Lower lobe of right lung (tissue), 2 donors: ENCODE results near the gene TRPV4. TPM values are rescaled to one million over a fixed set of nuclear protein-coding genes. Genes with fewer than 3 reads are reported as not detected.

Experiments used
- ATAC-seq, 2 donors: fragments of 200-7000 bp; cut with Tn5 transposase; one replicate each; pipeline ENCODE4 v1.9.1; 2020 to 2022; ENCODE audit warnings: mild to moderate bottlenecking in 2 of 2, moderate library complexity in 2 of 2
- DNase-seq: peaks from one replicate; pipeline ENCODE4 v3.0.0-alpha.2; 2020
- H3K27ac ChIP-seq: fragments of 200-600 bp; one replicate; pipeline ENCODE4 v1.8.0; 2022
- H3K27me3 ChIP-seq: fragments of 200-600 bp; one replicate; pipeline ENCODE4 v1.8.0; 2022; ENCODE audit warnings: low read depth
- H3K36me3 ChIP-seq: fragments of 200-600 bp; one replicate; pipeline ENCODE4 v1.8.0; 2022; ENCODE audit warnings: mild to moderate bottlenecking
- H3K4me1 ChIP-seq: fragments of 200-600 bp; one replicate; pipeline ENCODE4 v1.8.0; 2022
- H3K4me3 ChIP-seq: fragments of 200-600 bp; one replicate; pipeline ENCODE4 v1.8.0; 2022; ENCODE audit warnings: mild to moderate bottlenecking
- H3K9me3 ChIP-seq: fragments of 200-600 bp; one replicate; pipeline ENCODE4 v1.8.0; 2022
- intact Hi-C: fragments of 100-400 bp; cut with DNase I; formaldehyde crosslinking; loops from one replicate; pipeline ENCODE4 v1.11.0; 2022
- total RNA-seq: library from RNA; stranded (reverse); fragmentation: NEBNext Ultra II Directional; extraction: Animal tissue kit (Norgen Biotek cat#: 25700); gene quantifications from one replicate; pipeline ENCODE4 v1.2.1, GENCODE V29; 2021
- TF ChIP-seq, protein P1 (sequence below): fragments of 200-600 bp; IDR thresholded peaks from one replicate; pipeline ENCODE4 v1.8.0; 2022; ENCODE audit warnings: antibody characterized with exemption, mild to moderate bottlenecking
- donor health status: DM: no; HTN: yes; CAD: no; lungs with severe emphysema.

The TRPV4 gene
- total RNA-seq, 1 donor from 2014 or later: 7.7 TPM

DNA sequence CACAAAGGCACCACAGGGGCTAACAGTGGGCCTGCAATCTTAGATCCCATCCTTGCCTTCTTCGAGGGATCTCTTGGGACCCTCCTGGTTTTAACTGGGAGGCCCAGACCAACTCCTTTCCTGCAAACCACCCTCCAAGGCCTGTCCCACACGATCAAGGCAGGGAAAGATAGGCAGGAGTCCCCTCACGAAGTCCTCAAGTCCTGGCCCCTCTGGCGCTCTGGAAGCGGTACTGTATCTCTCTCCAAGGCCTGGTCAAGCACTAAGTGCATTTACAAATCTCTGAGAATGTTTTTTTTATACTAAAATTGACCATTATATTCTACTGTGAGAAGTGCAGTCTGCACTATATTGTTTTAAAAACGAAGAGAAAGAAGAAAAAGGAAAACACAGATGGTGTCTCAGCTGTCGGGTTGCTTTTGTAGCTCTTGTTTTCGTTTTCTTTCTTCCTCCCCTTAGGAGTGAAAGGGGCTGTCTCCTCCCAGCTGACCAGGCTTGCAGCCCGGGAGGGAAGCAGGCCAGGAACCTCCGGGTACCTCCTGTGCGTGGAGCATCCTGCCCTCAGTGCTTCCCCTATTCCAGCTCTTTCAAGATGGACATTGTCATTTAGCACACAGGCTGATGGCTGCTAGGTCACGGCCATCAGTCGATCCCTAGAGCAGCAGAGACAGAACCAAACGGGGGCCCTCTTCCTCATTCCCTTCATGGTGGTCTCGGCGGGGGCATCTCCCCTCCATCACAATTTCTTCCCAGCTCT lies 62.9 kb downstream of the TRPV4 start:
- H3K4me1 ChIP-seq: peaks cover 12% of the 10 kb centered on the region
- TF ChIP-seq, protein P1, sequence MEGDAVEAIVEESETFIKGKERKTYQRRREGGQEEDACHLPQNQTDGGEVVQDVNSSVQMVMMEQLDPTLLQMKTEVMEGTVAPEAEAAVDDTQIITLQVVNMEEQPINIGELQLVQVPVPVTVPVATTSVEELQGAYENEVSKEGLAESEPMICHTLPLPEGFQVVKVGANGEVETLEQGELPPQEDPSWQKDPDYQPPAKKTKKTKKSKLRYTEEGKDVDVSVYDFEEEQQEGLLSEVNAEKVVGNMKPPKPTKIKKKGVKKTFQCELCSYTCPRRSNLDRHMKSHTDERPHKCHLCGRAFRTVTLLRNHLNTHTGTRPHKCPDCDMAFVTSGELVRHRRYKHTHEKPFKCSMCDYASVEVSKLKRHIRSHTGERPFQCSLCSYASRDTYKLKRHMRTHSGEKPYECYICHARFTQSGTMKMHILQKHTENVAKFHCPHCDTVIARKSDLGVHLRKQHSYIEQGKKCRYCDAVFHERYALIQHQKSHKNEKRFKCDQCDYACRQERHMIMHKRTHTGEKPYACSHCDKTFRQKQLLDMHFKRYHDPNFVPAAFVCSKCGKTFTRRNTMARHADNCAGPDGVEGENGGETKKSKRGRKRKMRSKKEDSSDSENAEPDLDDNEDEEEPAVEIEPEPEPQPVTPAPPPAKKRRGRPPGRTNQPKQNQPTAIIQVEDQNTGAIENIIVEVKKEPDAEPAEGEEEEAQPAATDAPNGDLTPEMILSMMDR: no peak
- ATAC-seq: no peak
- no peak overlapping the region for H3K27ac ChIP-seq
- peak; percentile 17 for DNase-seq
- no peaks in the 10 kb centered on the region for H3K27me3 ChIP-seq
- no peak overlapping the region for H3K4me3 ChIP-seq
- no peaks in the 10 kb centered on the region for H3K36me3 ChIP-seq
- no peaks in the 10 kb centered on the region for H3K9me3 ChIP-seq
- intact Hi-C loops: loop anchor here (10.0 kb wide), 1 partner anchor 245 kb away; no protein-coding TSS in a partner anchor

DNA sequence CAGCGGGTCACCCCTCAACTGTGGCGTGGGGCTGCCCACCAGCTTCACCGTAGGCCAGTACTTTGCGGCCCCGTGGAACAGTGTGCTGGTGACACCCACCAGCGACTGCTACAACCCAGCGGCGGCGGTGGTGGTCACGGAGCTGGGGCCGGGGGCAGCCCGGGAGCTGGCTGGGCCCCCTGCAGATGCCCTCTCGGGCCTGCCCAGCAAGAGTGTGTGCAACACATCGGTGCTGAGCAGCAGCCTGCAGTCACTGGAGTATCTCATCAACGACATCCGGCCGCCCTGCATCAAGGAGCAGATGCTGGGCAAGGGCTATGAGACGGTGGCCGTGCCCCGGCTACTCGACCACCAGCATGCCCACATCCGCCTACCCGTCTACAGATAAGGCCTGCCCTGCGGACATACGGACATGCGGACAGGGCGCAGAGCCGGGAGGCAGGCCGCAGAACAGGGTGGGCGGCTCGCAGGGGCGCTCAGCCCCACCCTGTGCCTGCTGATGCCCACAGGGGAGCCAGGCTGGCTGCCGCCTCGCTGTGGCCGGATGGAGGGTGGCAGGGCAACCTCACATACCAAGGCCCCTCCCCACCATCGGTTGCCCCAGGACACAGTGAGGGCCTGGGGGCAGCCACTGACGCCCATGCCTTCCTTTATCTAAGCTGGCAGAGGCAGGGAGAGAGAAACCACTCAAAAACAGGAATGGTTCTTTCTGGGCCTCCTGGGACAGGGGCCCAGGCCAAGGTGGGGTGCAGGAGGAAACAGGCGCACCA lies 64.1 kb downstream of the TRPV4 start:
- H3K4me3 ChIP-seq: no peak overlapping the region
- no peaks in the 10 kb centered on the region for H3K36me3 ChIP-seq
- no peak for ATAC-seq
- TF ChIP-seq, protein P1: no peak
- H3K4me1 ChIP-seq: peaks cover 12% of the 10 kb centered on the region
- H3K9me3 ChIP-seq: no peaks in the 10 kb centered on the region
- no peak overlapping the region for H3K27ac ChIP-seq
- no peaks in the 10 kb centered on the region for H3K27me3 ChIP-seq
- intact Hi-C loops: no loop called here
- no peak for DNase-seq

DNA sequence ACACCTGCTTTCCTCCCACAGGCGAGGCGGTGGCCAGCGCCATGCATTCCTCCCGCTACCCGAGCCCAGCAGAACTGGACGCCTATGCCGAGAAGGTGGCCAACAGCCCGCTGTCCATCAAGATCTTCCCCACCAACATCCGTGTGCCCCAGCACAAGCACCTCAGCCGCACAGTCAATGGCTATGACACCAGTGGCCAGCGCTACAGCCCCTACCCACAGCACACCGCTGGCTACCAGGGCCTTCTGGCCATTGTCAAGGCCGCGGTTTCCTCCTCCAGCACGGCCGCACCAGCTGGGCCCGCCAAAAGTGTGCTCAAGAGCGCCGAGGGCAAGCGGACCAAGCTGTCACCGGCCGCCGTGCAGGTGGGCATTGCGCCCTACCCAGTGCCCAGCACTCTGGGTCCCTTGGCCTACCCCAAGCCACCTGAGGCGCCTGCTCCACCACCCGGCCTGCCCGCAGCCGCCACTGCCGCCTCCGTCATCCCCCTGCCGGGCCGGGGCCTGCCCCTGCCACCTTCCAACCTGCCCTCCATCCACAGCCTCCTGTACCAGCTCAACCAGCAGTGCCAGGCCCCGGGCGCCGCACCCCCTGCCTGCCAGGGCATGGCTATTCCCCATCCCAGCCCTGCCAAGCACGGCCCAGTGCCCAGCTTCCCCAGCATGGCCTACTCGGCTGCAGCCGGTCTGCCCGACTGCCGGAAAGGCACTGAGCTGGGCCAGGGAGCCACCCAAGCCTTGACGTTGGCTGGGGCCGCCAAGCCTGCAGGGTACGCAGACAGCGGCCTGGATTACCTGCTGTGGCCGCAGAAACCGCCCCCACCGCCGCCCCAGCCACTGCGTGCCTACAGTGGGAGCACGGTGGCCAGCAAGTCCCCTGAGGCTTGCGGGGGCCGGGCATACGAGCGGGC lies 65.0 kb downstream of the TRPV4 start:
- Histone ChIP-seq H3K9me3 (peaks cover 3% of the 10 kb centered on the region), H3K4me3 (no peak overlapping the region), H3K4me1 (peaks cover 7% of the 10 kb centered on the region), H3K27ac (no peak overlapping the region), H3K27me3 (no peaks in the 10 kb centered on the region), H3K36me3 (no peaks in the 10 kb centered on the region)
- TF ChIP-seq, protein P1: no peak
- DNase-seq (peak; percentile 40), ATAC-seq (no peak)
- intact Hi-C loops: no loop called here

DNA sequence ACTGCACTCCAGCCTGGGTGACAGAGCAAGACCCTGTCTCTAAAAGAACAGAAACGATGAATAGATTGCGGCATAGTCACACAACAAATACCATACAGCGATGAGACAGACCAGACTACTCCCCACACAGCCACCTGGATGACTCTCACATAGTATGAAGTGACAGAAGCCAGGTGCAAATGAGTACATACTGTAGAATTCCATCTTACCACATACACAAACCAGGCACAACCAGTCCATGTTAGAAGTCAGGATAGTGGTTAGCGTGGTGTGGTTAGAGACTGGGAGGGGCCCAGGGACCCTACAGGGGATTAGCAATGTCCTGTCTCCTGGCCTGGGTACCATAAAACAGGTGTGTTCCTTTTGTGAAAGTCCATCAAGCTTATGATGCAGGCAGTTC lies 65.7 kb downstream of the TRPV4 start:
- no peak overlapping the region for H3K27ac ChIP-seq
- intact Hi-C loops: no loop called here
- DNase-seq (no peak), ATAC-seq (no peak)
- no peaks in the 10 kb centered on the region for H3K27me3 ChIP-seq
- H3K9me3 ChIP-seq: peaks cover 5% of the 10 kb centered on the region
- TF ChIP-seq, protein P1: no peak
- no peak overlapping the region for H3K4me3 ChIP-seq
- H3K36me3 ChIP-seq: no peaks in the 10 kb centered on the region
- H3K4me1 ChIP-seq: no peaks in the 10 kb centered on the region

DNA sequence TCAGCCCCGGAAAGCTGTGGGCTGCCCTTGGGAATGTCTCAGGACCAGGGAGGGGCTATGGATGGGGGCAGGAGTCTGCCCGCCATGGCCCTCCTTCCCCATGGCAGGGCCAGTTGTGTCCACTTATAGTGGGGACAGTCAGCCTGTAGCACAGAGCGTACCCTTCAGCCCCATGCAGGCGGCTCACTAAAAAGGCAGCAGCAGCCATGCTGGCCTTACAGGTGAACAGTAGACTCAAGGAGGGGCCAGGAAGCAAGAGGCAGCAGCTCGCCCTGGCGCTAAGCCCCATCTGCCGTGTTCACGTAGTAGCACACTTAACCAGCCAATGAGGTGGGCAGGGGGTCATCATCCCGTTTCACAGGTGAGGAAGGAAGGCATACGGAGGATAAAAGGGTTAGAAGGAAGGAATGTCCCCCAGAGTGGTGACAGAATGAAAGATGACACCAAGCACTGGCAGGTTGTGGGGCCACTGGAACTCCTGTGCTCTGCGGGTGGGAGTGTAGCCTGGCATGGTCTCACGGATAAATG lies 66.9 kb downstream of the TRPV4 start:
- intact Hi-C loops: no loop called here
- Histone ChIP-seq H3K36me3 (no peaks in the 10 kb centered on the region), H3K4me3 (no peak overlapping the region), H3K4me1 (peaks cover 4% of the 10 kb centered on the region), H3K27ac (no peak overlapping the region), H3K9me3 (peaks cover 5% of the 10 kb centered on the region), H3K27me3 (no peaks in the 10 kb centered on the region)
- peak; percentile 24 for DNase-seq
- no peak for ATAC-seq
- TF ChIP-seq, protein P1: no peak
